Natural killer cell (primary cell): ENCODE measurements around the gene ZNHIT2. TPM values are rescaled to one million over a fixed set of nuclear protein-coding genes. Genes with fewer than 3 reads are reported as not detected.

Source experiments
- ATAC-seq, 3 donors: fragments of 150-1000 bp in 2 of 3; fragments of 200-7000 bp in 1 of 3; cut with Tn5 transposase; 1 replicate in 1 of 3; 2 replicates in 2 of 3; pipeline ENCODE4 v1.10.0; 2021; ENCODE audit warnings: mild to moderate bottlenecking in 2 of 3, moderate library complexity in 2 of 3
- DNase-seq, 2 donors: peaks; one replicate each; pipeline versions ENCODE4 v3.0.0 to v3.0.0-alpha.2; 2013 to 2021; ENCODE audit warnings: mixed read lengths in 1 of 2
- H3K27ac ChIP-seq: one replicate; pipeline ENCODE4 v1.5.1; 2013; ENCODE audit warnings: mild to moderate bottlenecking, low read length
- H3K27me3 ChIP-seq: one replicate; pipeline ENCODE4 v1.6.1; 2013; ENCODE audit warnings: low read length; ENCODE audit not compliant: control insufficient read depth, insufficient read depth
- H3K36me3 ChIP-seq: one replicate; pipeline ENCODE4 v1.6.1; 2013; ENCODE audit warnings: low read length; ENCODE audit not compliant: control insufficient read depth, insufficient read depth
- H3K4me1 ChIP-seq: one replicate; pipeline ENCODE4 v1.6.1; 2013; ENCODE audit warnings: low read length; ENCODE audit not compliant: control insufficient read depth, insufficient read depth
- H3K4me3 ChIP-seq: one replicate; pipeline ENCODE4 v1.5.1; 2013; ENCODE audit warnings: low read length
- H3K9me3 ChIP-seq: one replicate; pipeline ENCODE4 v1.6.1; 2013; ENCODE audit warnings: low read length; ENCODE audit not compliant: control insufficient read depth, insufficient read depth
- H3K27ac Mint-ChIP-seq, 2 donors: one replicate each; pipeline ENCODE4 v1.8.0; 2022; ENCODE audit warnings: mild to moderate bottlenecking in 2 of 2, mixed read lengths in 2 of 2, moderate library complexity in 1 of 2
- H3K27me3 Mint-ChIP-seq, 2 donors: one replicate each; pipeline ENCODE4 v1.8.0; 2022; ENCODE audit warnings: low read depth in 2 of 2, mixed read lengths in 2 of 2
- H3K36me3 Mint-ChIP-seq: one replicate; pipeline ENCODE4 v1.8.0; 2022; ENCODE audit warnings: mixed read lengths
- H3K4me1 Mint-ChIP-seq, 2 donors: one replicate each; pipeline ENCODE4 v1.8.0; 2022; ENCODE audit warnings: mixed read lengths in 2 of 2
- H3K4me3 Mint-ChIP-seq: one replicate; pipeline ENCODE4 v1.8.0; 2022; ENCODE audit warnings: mild to moderate bottlenecking, moderate library complexity, mixed read lengths
- H3K9me3 Mint-ChIP-seq, 2 donors: one replicate each; pipeline ENCODE4 v1.8.0; 2022; ENCODE audit warnings: mixed read lengths in 2 of 2
- CTCF ChIP-seq: fragments of 200-600 bp; IDR thresholded peaks from one replicate; pipeline ENCODE4 v1.8.0; 2022; ENCODE audit warnings: antibody characterized with exemption
- WGBS: methylation state at CpG from one replicate; pipeline ENCODE4 v1.1.7; 2013; ENCODE audit warnings: missing lambda C conversion rate; ENCODE audit not compliant: insufficient coverage; 5-methylcytosine and 5-hydroxymethylcytosine counted together
- intact Hi-C: fragments of 100-400 bp; cut with micrococcal nuclease; formaldehyde crosslinking; loops from one replicate; pipeline ENCODE4 v1.14.2; 2022
- total RNA-seq, 4 donors: library from RNA; stranded (reverse); fragments of 120-200 nt in 1 of 4; gene quantifications; one replicate each; pipeline versions ENCODE4 v1.2.3 to v1.2.4, GENCODE V29; 2013 to 2022

The ZNHIT2 gene
- total RNA-seq, 3 donors from 2014 or later (not counting 1 experiment from before 2014, with no cell fraction given): 5.6 to 6.8 (median 6.1) TPM

DNA sequence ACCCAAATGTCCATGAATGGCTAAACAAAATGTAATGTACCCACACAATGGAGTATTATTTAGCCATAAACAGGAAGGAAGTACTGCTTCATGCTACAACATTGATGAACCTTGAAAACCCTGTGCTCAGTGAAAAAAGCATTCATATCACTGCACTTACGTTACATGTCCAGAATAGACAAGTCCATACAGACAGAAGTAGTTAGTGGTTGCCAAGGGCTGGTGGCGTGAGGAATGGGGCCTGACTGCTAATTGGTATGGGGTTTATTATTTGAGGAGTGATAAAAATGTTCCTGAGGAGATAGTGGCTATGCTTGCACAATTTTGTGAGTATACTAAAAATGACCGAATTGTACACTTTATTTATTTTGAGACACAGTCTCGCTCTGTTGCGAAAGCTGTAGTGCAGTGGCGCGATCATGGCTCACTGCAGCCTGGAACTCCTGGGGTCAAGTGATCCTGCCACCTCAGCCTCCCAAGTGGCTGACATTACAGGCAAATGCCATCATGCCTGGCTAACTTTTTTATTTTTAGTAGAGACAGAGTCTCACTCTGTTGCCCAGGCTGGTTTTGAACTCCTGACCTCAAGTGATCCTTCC is 24.5 kb upstream of the ZNHIT2 start:
- H3K27me3 ChIP-seq: no peaks in the 10 kb centered on the region
- no peaks in the 10 kb centered on the region for H3K9me3 ChIP-seq
- Mint-ChIP-seq H3K27me3 (peaks cover 6 to 21% of the 10 kb centered on the region in 2 donors), H3K27ac (no peak overlapping the region), H3K4me3 (no peak overlapping the region), H3K36me3 (no peaks in the 10 kb centered on the region), H3K9me3 (no peaks in the 10 kb centered on the region), H3K4me1 (no peaks in the 10 kb centered on the region)
- ATAC-seq (no peak), DNase-seq (no peak)
- TF ChIP-seq CTCF: no peak
- H3K36me3 ChIP-seq: no peaks in the 10 kb centered on the region
- 85% methylated on average over 7 of the region's 7 CpGs for WGBS
- no peak overlapping the region for H3K27ac ChIP-seq
- intact Hi-C loops: no loop called here
- H3K4me1 ChIP-seq: no peaks in the 10 kb centered on the region
- no peak overlapping the region for H3K4me3 ChIP-seq

GRCh38 chr11:65136515-65137096 is 19.1 kb upstream of the ZNHIT2 start:
- intact Hi-C loops: no loop called here
- no peaks in the 10 kb centered on the region for H3K36me3 Mint-ChIP-seq

GRCh38 chr11:65135633-65136145 is 18.2 kb upstream of the ZNHIT2 start:
- Mint-ChIP-seq H3K4me3 (peak overlapping the region; percentile 98), H3K9me3 (no peaks in the 10 kb centered on the region), H3K36me3 (no peaks in the 10 kb centered on the region), H3K27me3 (peaks cover 0 to 3% of the 10 kb centered on the region in 2 donors), H3K4me1 (peaks cover 32 to 52% of the 10 kb centered on the region in 2 donors), H3K27ac (peak overlapping the region; percentile 99)
- peak overlapping the region; percentile 99 for H3K27ac ChIP-seq
- no peak for TF ChIP-seq CTCF
- H3K4me1 ChIP-seq: peaks cover 45% of the 10 kb centered on the region
- peak overlapping the region; percentile 92 for H3K4me3 ChIP-seq
- no peaks in the 10 kb centered on the region for H3K9me3 ChIP-seq
- H3K27me3 ChIP-seq: no peaks in the 10 kb centered on the region
- DNase-seq (no peak), ATAC-seq (no peak)
- 75% methylated on average over 9 of the region's 11 CpGs for WGBS
- peaks cover 21% of the 10 kb centered on the region for H3K36me3 ChIP-seq
- intact Hi-C loops: loop anchor here (1.0 to 2.0 kb wide), 2 partner anchors 13 to 19 kb away; partner anchors contain the start of genes FAU, MRPL49 and ZNHIT2

More at GRCh38 chr11:65136515-65137096, 19.1 kb upstream of the ZNHIT2 start:
- Mint-ChIP-seq H3K9me3 (no peaks in the 10 kb centered on the region), H3K4me1 (peaks cover 32 to 47% of the 10 kb centered on the region in 2 donors), H3K4me3 (peak overlapping the region; percentile 77), H3K27me3 (peaks cover 0 to 12% of the 10 kb centered on the region in 2 donors), H3K27ac (peak overlapping the region; percentile 99)
- H3K36me3 ChIP-seq: peaks cover 12% of the 10 kb centered on the region
- peak in 1 of 2 donors; percentile 10 for DNase-seq
- no peak for ATAC-seq
- H3K27me3 ChIP-seq: no peaks in the 10 kb centered on the region
- H3K4me1 ChIP-seq: peaks cover 36% of the 10 kb centered on the region
- H3K4me3 ChIP-seq: no peak overlapping the region
- no peak overlapping the region for H3K27ac ChIP-seq
- no peak for TF ChIP-seq CTCF
- whole genome bisulfite sequencing: 90% methylated on average over 15 of the region's 15 CpGs
- no peaks in the 10 kb centered on the region for H3K9me3 ChIP-seq
